ENCODE data around the gene SLCO3A1.

DNA sequence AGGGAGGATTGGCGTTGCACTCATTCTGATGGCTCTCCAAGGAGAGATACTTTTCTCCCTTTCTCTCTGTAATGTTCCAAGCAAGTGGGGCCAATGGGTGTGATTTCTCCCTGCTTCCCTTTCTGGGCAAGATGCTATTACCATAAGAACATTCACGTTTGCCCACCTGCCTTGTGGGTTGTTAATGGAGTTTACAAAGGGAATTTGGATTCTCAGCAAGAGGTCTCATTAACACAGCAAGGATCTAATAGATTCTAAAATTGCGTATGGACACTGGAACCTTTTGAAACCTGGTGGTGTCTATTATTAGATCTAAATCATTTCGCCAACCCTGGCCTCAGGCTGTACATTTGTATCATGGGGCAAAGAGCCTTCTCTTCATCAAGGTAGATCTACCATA is 74.1 kb downstream of the SLCO3A1 start:
- TF ChIP-seq, protein P1, sequence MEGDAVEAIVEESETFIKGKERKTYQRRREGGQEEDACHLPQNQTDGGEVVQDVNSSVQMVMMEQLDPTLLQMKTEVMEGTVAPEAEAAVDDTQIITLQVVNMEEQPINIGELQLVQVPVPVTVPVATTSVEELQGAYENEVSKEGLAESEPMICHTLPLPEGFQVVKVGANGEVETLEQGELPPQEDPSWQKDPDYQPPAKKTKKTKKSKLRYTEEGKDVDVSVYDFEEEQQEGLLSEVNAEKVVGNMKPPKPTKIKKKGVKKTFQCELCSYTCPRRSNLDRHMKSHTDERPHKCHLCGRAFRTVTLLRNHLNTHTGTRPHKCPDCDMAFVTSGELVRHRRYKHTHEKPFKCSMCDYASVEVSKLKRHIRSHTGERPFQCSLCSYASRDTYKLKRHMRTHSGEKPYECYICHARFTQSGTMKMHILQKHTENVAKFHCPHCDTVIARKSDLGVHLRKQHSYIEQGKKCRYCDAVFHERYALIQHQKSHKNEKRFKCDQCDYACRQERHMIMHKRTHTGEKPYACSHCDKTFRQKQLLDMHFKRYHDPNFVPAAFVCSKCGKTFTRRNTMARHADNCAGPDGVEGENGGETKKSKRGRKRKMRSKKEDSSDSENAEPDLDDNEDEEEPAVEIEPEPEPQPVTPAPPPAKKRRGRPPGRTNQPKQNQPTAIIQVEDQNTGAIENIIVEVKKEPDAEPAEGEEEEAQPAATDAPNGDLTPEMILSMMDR (IDR thresholded peaks at IDR 0.05; ENCODE audit: low read depth, low read length): no peak
- TF ChIP-seq EZH2phosphoT487 (IDR thresholded peaks at IDR 0.05; ENCODE audit: low read depth): no peak
